ENCODE data around the gene FAM171A1.
A peak's percentile ranks its signal among the peaks of the same experiment; 100 is the strongest.
"Not testable (repeated sequence)": the region's sequence is repeated elsewhere in the genome, so short reads cannot be mapped to it uniquely, and the experiment has no call there.

FAM171A1 gene

DNA sequence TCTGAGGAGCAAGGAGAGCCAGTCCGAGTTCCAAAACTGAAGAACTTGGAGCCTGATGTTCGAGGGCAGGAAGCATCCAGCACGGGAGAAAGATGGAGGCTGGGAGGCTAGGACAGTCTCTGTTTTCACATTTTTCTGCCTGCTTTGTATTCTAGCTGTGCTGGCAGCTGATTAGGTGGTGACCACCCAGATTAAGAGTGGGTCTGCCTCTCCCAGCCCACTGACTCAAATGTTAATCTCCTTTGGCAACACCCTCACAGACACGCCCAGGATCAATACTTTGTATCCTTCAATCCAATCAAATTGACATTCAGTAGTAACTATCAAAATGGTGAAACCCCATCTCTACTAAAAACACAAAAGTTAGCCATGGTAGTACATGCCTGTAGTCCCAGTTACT is 163.7 kb downstream of the FAM171A1 start:
- DNase-seq: not testable (repeated sequence)

DNA sequence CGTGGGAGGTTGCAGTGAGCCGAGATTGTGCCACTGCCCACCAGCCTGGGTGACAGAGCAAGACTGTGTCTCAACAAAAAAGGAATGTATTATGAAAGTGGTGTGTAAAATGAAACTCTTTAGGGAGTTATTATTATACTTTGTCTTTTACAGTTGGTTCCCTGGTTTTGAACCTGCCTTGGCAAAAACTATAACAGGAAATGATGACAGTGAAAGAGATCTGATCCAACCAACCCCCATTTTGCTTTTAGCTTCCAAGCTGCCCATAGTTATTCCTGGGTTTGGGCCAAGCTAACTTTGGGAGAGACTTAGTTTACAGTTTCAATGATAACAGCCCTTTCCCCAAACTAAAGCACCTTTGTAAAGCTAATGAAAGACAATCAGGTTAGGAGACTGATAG is 168.4 kb downstream of the FAM171A1 start:
- no peak for DNase-seq

DNA sequence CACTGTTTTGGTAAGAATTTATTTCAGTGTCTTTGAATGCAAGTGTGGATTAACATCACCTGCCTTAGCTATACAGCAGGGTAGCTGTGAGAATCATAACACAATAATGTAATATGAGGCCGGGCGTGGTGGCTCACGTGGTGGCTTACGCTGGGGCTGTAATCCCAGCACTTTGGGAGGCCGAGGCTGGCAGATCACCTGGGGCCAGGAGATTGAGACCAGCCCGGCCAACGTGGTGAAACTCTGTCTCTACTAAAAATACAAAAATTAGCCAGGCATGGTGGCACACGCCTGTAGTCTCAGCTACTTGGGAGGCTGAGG is 168.8 kb downstream of the FAM171A1 start:
- DNase-seq: not testable (repeated sequence)

DNA sequence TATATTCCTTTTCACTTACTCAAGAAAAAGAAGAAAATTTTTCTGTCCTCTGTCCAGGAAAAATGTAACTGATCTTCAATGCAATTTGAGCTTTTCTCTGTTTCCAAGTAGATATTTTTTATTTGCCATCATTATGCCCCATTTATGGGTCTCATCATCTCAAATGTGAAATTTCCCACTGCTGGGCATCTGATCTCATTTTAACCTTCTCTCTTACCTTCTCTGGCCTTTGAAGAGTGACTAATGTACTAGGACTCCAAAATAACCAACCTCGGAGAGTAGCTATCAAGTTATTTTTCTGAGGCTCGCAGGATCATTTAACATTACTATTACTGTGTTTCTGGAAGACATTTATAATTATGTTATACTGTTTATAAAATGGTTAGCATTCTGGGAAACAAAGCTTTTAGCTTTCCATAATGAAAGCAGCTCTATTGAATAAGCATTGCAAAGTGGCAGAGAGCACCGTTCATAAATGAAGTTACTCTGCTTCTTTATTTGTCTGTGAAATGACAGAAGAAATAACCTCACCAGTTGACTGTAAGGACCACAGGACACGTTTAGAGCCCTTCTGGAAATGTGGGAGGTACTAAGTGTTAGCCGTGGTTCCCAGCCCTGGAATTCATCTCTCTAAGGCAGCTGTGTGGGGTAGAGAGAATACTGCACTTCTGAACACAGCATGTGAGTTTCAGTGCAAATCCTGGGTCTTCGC is 169.3 kb downstream of the FAM171A1 start:
- peak; percentile 45 for DNase-seq

DNA sequence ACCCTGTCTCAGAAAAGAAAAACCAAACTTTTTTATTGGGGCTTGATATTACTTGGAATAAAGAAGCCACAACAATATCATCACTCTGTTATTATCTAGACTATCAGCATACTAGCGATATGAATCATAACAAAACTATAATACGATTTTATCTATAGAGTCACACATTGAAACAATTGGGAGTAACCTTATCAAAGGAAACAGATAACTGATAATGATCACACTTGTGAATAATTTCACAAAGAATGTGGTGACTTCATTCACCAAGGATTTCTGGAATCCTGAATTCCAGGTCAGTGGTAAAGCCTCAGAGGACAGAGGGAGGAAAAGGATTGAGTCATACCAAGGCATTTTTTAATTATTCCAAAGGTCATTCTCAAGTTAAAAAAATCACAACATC is 170.5 kb downstream of the FAM171A1 start:
- peak; percentile 92 for DNase-seq

DNA sequence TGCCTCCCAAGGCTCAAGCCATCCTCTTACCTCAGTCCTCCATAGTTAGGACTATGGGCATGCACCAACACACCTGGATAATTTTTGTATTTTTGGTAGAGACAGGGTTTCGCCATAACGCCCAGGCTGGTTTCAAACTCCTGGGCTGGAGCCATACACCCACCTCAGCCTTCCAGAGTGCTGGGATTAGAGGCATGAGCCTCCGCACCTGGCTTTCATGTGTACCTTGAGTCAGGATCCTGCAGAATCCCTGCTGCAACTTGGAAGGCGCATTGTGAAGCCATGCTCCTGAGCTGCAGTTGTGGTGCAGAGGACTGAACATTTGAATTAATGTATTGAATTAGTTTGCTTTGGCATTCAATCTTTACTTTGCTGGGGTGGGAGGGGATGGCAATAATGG is 173.2 kb downstream of the FAM171A1 start:
- DNase-seq: no peak

DNA sequence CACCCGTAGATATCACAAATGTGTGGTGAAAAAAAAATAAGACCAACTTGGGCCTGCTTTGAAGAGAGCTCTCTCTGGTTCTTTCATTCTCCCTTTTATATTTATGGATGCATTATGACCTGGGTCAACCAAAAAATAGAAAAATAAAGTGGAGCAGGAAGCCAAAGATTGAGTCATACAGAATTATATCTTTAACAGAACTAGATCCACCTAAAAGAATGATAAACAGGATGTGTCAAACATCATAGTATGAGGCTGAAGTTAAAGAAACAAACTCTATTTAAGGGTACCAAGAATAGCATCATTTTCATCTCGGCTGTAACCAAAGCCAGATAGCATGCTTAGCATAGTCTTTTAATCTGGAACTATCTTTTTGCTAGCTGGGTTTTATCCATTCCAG is 173.8 kb downstream of the FAM171A1 start:
- peak; percentile 47 for DNase-seq

DNA sequence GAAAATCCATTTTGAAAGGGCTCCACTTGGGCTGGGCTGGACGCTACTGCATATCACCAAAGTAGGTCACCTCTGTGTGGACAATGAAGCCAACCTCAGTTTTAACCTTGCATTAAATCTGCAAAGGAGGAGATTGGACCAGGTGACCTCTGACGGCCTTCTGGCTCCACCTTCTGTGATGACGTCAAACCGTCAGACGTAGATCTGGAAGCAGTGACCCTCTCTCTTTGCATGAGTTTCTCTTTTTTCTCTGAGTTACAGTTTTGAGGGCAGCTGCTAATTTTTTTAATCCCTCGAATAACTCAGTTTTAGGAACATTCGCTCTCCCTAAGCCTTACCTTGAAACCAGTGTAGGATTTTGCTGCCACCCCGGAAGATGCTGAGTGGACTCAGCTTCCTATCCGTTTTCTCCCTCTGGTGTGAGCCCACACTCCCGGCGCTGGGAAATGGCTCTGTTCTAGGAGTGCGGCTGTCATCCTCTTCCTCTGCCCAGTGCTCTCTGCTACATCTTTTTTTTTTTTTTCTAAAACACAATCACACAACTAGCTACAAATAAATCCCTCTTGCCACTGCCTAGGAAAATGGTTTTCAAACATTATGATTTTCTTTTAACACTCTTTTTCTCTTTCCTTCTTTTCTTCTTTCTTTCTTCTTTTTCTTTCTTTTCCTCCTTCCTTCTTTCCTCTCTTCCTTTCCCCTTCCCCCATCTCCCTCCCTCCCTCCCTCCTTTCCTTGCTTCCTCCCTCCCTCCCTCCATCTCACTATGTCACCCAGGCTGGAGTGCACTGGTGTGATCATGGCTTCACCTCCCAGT is 174.9 kb downstream of the FAM171A1 start:
- DNase-seq: no peak

DNA sequence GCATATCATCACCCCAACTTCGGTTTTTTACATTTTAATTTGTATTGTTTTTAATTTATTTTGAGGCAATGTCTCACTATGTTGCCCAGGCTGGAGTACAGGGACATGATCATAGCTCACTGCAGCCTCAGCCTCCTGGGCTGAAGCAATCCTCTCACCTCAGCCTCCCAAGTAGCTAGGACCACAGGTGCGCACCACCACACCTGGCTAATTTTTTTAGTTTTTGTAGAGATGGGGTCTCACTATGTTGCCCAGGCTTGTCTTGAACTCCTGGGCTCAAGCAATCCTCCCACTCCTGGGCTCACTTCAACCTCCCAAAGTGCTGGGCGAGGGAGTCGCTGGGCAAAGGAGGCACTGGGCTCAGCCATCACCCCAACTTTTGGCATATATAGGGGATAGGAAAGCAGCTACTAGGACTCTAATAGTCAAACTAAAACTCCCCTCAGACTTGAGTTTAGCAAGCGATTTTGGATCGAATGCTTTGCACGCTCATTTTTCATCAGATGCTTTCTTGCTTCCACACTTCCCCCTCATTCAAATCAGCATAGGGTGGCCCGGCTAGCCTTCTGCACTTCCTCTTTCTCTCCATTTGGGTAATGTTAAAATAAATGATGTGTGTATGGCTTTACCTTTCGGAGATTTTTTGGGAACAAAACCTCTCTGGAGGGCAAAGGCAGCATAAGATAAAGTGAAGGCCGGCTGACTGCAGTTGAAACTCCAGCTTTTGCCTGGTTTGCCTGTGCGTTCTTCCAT is 181.8 kb downstream of the FAM171A1 start:
- DNase-seq: no peak

DNA sequence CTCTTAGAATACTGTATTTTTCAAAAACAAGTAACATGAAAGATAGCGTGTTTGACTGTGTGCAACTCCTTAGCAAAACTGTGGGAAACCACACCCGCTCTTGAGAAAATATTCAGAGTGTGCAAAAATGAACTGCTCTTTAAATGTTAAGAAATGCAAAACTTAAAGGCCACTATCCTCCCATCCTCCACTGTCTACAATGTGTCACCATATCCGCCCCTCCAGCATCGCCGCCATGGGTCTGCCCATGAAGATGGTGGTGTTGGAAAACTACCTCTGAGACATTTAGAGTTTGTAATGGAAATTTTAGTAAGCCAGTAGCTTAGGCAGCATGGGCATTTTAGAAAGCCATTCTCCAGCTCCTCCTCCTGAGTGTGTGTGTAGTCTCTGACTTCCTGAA is 182.5 kb downstream of the FAM171A1 start:
- no peak for DNase-seq

DNA sequence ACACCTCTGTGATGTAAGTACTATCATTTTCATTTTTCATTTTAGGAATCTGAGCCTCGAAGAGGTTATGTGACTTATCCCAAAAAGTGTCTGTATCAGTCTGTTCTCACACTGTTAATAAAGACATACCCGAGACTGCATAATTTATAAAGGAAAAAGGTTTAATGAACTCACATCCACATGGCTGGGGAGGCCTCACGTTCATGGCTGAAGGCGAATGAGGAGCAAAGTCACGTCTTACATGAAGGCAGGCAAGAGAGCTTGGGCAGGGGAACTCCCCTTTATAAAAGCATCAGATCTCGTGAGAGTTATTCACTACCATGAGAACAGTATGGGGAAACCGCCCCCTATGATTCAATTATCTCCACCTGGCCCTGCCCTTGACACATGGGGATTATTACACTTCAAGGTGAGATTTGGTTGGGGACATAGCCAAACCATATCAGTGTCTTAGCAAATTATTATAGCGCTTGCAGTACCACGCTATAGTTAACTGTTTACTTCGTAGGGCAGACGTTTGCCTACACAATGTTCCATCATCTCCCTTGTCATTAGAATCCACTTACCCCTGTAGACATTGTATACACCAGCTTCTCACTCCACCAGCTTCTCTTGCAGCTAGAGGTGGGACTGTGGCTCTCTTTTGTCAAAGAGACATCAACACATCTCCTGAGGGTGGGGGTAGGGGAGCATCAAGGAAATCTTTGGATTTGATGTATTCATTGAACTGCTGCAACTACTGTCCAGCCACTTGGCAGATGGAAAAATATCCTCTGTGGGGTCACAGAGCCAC is 187.2 kb downstream of the FAM171A1 start:
- no peak for DNase-seq

DNA sequence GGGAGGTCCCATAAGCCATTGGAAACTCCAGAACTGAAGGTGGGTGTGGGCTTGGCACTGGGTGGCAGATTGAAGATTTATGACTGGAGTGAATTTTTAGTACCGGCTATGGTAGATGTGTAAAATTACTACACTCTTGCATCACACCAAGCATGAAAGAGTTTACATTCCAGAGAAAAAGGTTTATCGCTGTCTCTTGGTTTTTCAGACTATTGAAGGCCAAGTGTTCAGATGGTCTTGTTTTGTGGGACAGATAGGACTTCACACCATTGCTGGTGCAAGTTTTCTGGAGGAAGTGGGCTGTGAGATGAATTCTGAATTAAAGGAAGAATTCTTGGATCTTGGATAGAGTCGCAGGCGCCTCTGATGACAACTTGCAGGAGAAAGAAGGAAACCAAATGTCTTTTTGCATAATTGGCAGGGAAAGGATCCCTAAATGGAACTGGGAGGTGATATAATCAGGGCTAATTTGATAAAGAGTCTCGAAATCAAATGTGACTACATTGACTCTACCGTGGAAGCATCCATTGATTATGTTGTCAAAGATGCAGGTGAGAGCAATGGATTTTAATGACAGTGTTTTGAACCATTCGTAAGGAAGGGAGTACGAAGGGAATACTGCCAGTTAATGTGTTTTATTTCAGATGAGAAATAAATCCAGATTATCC is 188.4 kb downstream of the FAM171A1 start:
- DNase-seq: peak; percentile 79

DNA sequence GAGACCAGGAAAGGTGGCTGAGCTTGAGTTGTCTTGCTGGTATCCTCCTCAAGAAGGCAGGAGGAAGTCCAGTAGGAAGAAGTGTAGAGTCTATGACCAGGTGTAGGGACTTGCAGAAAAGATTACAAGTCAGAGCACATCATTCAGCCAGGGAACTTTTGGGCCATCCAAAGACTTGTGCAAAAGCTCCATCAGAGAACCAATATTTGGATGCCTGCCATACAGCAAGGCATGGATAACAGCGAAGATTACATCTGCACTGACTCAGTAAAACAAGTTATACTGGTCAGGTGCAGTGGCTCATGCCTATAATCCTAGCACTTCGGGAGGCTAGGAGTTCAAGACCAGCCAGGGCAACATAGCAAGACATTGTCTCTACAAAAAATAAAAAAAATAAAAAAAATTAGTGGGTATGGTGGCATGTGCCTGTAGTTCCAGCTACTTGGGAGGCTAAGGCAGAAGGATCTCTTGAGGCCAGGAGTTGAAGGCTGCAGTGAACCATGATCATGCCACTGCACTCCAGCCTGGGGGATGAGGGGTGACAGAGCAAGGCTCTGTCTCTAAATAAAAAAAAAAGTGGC is 189.4 kb downstream of the FAM171A1 start:
- no peak for DNase-seq

DNA sequence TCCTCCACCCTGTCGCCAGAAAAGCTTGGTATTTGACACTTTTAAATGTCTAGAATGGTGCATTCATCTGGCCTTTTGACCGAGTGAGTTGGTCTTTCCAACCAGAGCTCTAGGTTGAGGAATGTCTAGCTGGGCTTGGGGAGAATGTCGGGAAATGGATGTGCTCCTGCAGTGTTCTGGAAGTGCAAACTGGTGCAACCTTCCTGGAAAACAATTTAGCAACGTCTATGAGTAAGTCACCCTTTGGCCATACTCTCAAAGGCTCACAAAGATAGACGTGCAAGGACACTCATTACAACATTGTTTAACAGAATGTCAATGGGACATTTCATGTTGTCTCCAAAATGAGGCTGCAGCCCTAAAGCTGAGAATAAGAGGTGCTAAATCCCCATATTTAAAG is 190.4 kb downstream of the FAM171A1 start:
- DNase-seq: no peak

DNA sequence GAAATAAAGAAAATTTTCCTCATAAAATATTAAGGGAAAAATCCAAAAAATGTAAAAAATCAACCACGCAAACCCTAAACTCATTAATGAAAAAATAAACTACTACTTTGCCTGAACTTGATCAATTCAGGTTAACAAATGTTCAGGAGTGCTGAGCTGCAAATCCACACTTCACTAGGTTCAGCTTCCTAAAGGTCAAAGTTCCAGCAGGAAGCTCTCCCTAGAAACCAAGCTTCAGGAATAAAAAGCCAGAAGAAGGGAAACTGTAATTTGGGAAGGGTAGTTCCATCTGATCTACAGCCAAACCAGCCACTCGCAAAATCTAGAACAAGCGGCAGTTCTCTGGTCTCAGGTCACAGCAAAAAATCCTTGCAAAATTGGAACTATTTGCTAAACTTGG is 194.8 kb downstream of the FAM171A1 start:
- no peak for DNase-seq

DNA sequence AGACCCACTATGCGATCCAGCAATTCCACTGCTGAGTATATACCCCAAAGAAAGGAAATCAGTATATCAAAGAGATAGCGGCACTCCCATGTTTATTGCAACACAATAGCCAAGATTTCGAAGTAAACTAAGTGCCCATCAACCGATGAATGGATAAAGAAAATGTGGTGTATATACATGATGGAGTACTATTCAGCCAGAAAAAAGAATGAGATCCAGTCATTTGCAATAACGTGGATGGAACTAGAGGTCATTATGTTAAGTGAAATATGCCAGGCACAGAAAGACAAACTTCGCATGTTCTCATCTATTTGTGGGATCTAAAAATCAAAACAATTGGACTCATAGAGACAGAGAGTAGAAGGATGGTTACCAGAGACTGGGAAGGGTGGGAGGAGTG is 195.5 kb downstream of the FAM171A1 start:
- no peak for DNase-seq

DNA sequence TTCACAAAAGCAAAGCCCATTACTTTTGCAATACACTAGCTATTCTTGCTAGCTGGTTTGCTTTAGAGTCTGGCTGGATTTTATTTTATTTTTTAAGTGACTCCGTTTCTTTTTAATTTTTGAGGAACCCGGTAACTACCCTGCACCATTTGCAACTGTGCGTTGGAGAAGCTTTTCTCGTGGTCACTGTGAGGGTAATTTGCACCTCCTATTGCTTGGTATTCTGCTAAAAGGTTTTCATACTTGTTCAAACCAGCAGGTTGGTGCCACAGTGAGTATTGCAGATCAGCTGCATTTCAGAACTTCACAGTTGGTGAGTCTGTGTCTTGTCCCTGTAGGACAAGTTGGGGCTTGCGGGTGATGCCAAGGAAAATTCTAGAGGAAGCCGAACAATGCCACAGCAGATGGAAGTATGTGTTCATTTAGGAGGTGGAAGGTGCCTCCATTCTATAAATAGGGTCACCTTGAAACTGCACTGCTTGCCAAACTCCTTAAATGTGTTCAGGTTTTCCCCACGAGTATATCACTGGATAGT is 198.7 kb downstream of the FAM171A1 start:
- no peak for DNase-seq

DNA sequence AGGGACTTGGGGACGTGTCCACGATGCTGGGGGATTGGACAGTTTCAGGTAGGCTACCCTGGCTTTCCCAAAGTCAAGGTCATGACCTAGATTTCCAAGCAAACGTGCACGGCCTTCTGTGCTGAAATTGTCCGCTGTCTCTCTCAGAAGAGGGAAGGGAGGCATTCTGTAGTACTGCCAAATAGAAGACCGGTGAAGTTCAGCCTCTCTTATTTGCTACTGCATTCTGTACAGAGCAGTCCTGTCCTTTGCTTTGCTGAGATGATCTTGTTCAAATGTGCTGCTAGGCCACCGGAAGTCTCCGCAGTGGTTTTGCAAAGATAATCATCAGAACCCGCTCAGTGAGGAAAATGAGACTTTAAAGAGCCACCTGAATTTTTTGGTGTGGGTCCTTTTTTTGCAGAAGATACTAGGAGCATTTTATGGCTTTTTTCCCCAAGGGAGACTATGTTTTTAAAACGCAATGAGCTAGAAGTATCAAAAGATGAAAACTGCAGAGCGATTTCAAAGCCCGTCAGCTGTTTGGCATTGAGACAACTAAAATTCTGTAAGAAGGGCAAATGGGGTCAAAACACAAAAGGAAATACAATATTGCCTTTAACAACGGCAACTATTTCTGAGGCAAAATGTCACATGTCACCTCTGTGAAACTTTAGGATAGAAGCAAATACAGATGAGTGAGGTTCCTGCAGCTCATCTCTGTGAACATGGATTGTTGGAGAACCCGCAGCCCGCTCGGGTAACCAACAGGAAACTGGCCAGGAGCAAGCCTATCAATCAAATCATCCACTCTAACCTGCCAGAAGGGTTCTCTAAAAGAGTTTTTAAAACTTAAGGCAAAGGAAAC is 201.3 kb downstream of the FAM171A1 start:
- DNase-seq: no peak

DNA sequence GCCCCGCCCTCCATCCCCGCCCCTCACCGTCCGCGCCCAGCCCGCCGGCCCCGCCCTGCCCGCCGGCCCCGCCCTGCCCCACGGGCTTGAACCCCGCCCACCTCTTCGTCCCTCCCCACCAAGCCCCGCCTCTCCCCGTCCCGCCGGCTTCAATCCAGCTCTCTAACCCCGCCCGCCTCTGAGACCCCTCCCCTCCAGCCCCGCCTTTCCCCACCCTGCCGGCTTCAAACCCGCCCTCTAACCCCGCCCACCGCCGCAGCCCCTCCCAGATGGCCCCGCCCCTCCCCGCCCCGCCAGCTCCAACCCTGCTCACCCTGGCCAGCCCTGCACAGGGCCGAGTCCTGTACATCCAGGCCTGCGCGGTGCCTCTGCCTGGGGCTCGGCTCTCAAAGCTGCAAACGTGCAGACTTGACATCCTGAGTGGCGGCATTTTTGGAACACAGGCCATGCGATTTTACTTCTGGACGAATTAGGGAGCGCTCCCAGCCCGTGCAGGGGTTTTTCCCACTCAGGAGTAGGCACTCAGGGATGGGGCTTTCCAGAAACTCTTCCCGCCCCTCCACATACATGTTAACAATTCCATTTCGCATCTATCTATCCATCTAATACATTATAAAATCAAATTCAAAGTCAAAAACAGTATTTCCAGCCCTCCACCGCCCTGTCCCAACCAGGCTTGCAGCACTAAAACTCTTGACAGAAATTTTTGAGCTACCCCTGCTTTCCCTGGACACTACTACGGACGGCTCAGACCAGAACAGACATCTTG is 202.1 kb downstream of the FAM171A1 start:
- DNase-seq: peak; percentile 96

DNA sequence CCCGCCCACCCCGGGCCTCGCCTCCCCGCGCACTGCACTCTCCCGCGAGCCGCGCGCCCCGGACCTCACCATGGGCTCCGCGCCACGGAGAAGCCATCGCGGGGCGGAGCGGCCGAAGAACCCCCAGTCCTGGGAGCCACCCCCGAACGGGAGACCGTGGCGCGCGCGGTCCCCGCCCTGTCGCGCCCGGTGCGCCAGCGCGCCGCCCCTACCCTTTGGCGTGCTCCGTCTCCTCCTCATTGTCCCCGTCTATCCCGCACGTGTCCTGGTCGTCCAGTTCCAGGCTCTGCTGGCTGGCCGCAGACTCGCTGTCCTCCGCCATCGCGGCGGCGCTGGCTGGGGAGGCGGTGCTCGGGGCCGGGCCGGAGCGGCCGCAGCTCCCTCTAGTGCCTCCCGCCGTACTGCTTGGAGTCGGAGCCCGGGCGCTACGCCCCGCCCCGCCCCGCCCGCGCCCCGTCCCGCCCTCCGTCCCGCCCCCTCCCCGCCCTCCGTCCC is 202.8 kb downstream of the FAM171A1 start, which contains the start of gene NMT2:
Gene NMT2 (minus strand): TSS at position 403 of the 495 bp plus-strand sequence. CDS start 81 bp downstream, at position 322.
- no peak for DNase-seq

Data from fibroblast of skin of abdomen (primary cell).